ENCODE measurements around the gene SLC6A11. TPM values are rescaled to one million over a fixed set of nuclear protein-coding genes. Genes with fewer than 3 reads are reported as not detected.

Gene SLC6A11
- total RNA-seq, 3 donors from 2014 or later: 0.13 TPM; not detected in 2

DNA sequence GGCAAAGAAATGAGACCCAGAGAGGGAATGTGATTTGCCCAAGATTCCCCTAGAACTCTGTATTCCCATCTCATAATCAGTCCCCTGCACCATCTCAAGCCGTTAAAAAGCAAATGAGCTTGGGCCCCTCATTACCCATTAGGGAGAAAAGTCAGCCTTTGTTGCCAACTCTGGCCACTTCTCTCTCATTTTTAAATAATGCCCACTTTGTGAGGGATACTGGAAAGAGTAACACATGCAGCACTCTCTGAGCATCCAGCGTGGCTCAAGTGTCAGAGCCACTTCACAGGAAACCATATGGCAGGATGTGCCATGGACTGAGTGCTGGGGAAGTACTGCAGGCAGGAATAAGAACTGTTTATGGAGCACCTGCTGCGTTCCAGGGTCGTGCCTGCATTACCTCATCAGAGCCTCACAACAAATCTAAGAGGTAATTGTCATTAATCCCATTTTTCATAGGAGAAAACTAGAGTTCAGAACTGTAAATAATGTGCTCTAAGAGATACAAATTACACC lies 126.7 kb downstream of the SLC6A11 start:
- intact Hi-C loops (cut with DNase I, micrococcal nuclease): no loop called here
- ATAC-seq (no peak), DNase-seq (no peak)
- Histone ChIP-seq H3K36me3 (ENCODE audit: low read depth) (no peaks in the 10 kb centered on the region), H3K4me3 (no peak overlapping the region), H3K9me3 (peaks cover 4% of the 10 kb centered on the region), H3K4me1 (ENCODE audit: low read depth) (no peaks in the 10 kb centered on the region)
- TF ChIP-seq, protein P1, sequence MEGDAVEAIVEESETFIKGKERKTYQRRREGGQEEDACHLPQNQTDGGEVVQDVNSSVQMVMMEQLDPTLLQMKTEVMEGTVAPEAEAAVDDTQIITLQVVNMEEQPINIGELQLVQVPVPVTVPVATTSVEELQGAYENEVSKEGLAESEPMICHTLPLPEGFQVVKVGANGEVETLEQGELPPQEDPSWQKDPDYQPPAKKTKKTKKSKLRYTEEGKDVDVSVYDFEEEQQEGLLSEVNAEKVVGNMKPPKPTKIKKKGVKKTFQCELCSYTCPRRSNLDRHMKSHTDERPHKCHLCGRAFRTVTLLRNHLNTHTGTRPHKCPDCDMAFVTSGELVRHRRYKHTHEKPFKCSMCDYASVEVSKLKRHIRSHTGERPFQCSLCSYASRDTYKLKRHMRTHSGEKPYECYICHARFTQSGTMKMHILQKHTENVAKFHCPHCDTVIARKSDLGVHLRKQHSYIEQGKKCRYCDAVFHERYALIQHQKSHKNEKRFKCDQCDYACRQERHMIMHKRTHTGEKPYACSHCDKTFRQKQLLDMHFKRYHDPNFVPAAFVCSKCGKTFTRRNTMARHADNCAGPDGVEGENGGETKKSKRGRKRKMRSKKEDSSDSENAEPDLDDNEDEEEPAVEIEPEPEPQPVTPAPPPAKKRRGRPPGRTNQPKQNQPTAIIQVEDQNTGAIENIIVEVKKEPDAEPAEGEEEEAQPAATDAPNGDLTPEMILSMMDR (IDR thresholded peaks at IDR 0.05): no peak

- DNase-seq (no peak), ATAC-seq (no peak)
- no peaks in the 10 kb centered on the region for H3K36me3 ChIP-seq (ENCODE audit: low read depth)
- no peaks in the 10 kb centered on the region for H3K4me1 ChIP-seq (ENCODE audit: low read depth)
- peaks cover 4% of the 10 kb centered on the region for H3K9me3 ChIP-seq
- TF ChIP-seq, protein P1 (IDR thresholded peaks at IDR 0.05): no peak
- intact Hi-C loops (cut with DNase I, micrococcal nuclease): loop anchor here (5.0 kb wide), 1 partner anchor 112 kb away; no protein-coding TSS in a partner anchor
- no peak overlapping the region for H3K4me3 ChIP-seq
Measured at GRCh38 chr3:10944866-10945265, 128.8 kb downstream of the SLC6A11 start.

- peaks cover 4% of the 10 kb centered on the region for H3K9me3 ChIP-seq
- ATAC-seq (peak; percentile 69), DNase-seq (peak in 2 of 3 donors; percentile 65 to 67)
- no peak overlapping the region for H3K4me3 ChIP-seq
- no peaks in the 10 kb centered on the region for H3K4me1 ChIP-seq (ENCODE audit: low read depth)
- TF ChIP-seq, protein P1 (IDR thresholded peaks at IDR 0.05): peak; percentile 66
- no peaks in the 10 kb centered on the region for H3K36me3 ChIP-seq (ENCODE audit: low read depth)
- intact Hi-C loops (cut with DNase I, micrococcal nuclease): loop anchor here (5.0 kb wide), 1 partner anchor 112 kb away; no protein-coding TSS in a partner anchor
Measured at GRCh38 chr3:10945683-10946287, 129.8 kb downstream of the SLC6A11 start.

DNA sequence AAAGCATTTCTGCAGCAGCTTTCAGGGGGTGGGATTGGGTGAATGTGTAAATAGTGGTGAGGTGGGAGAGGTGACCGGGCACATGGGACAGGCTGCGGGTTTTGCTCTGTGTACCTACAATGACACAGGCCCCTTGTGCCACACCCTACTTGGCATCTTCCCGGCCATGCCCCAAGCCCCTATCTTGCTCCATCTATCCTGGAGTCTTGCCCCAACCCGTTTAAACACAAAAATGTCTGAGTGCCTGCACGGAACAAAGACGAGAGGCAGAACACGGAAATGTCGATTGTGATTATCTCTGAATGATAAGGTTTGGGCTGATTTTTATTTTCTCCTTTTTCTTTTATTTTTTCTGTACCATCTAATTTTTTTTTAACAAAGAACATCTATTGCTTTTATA lies 130.5 kb downstream of the SLC6A11 start:
- no peaks in the 10 kb centered on the region for H3K36me3 ChIP-seq (ENCODE audit: low read depth)
- ATAC-seq: no peak
- no peak overlapping the region for H3K4me3 ChIP-seq
- H3K4me1 ChIP-seq (ENCODE audit: low read depth): no peaks in the 10 kb centered on the region
- intact Hi-C loops (cut with DNase I, micrococcal nuclease): loop anchor here (5.0 kb wide), 1 partner anchor 111 kb away; no protein-coding TSS in a partner anchor
- TF ChIP-seq, protein P1 (IDR thresholded peaks at IDR 0.05): no peak
- H3K9me3 ChIP-seq: peaks cover 4% of the 10 kb centered on the region
- DNase-seq: no peak

DNA sequence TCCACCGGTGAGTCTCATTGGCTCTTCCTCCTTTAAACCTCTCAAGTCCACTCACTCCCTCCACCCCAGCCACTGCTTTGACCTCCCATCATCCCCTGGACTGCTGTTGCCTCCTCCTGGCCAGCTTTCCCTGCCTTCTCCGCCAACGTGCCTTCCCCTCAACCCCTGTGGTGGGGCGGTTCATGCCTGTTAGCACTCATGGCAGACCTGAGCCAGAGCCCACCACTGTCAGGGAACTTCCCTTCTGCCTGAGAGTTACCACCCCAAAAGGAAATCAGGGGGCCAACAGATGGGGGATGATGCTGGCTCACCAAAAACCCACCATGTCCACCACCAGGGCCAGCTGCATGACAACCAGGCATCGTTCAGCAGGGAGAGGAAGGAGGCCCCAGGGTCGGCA lies 132.3 kb downstream of the SLC6A11 start:
- TF ChIP-seq, protein P1 (IDR thresholded peaks at IDR 0.05): no peak
- H3K9me3 ChIP-seq: no peaks in the 10 kb centered on the region
- no peaks in the 10 kb centered on the region for H3K36me3 ChIP-seq (ENCODE audit: low read depth)
- DNase-seq: no peak
- ATAC-seq: no peak
- intact Hi-C loops (cut with DNase I, micrococcal nuclease): loop anchor here (5.0 kb wide), 1 partner anchor 109 kb away; no protein-coding TSS in a partner anchor
- no peaks in the 10 kb centered on the region for H3K4me1 ChIP-seq (ENCODE audit: low read depth)
- H3K4me3 ChIP-seq: no peak overlapping the region
